Erythroblast (primary cell): Measurements from ENCODE around the gene GLS.

Source experiments
- DNase-seq, 2 experiments: peaks; one replicate each; lab custom pipeline; 2025; lab: John Stamatoyannopoulos, UW
- GATA1 ChIP-seq: IDR thresholded peaks from 2 replicates; pipeline ENCODE4 v1.6.1; 2011; ENCODE audit warnings: low read depth, mild to moderate bottlenecking, control low read depth, low read length, moderate library complexity
- POLR2A ChIP-seq: IDR thresholded peaks from 2 replicates; pipeline ENCODE4 v1.6.1; 2011; ENCODE audit warnings: mild to moderate bottlenecking, low read length

The GLS gene

GRCh38 chr2:191012845-191013681 lies 132.4 kb downstream of the GLS start:
- DNase-seq, result peak; percentile 51 to 55

DNA sequence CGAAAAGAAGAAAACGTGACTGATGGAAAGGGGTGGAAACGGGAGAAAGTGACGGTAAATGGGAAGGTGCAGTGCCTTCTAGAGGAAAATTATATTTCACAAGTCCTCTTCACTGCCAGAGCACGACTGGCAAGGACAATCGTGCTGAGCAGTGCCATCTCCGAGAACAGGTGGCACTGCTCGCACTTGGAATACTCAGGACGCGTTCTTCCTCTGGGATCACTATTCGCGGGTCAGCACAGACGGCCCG lies 133.0 kb downstream of the GLS start:
- DNase-seq, result no peak
- TF ChIP-seq GATA1 (no peak), POLR2A (no peak)

More at GRCh38 chr2:191012845-191013681, 132.4 kb downstream of the GLS start:
- TF ChIP-seq GATA1 (no peak), POLR2A (no peak)

DNA sequence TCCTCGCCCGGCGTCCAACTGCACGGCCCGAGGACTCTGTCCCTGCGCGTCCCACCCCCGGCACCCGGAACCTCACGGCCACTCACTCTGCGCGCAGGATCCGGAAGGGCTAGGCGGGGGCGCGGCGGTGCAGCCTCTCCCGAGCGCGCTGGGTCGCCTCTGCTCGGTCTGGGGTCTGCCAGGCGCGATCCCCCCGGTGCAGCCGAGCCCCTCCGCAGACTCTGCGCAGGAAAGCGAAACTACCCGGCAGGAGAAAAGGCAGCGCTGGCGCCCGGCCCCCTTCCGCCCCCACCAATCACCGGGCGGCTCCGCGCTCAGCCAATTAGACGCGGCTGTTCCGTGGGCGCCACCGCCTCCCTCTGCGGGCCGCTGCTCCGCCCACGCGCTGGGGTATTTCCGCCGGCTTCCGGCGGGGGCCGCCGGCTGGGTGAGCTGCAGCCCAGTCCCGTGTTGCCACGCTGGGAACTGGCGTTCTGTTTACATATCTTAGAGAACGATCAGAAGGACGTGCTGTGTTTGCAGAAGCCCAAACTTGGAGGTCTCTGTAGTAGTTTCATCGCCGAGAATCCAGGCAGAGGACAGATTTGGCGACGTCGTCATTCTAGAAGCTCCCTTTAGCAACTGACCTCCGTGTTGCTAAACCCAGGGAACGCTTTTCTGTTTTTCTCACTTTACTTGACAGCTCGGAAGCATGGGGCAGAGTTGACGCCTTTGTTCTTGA lies 133.5 kb downstream of the GLS start, which contains the start of gene STAT1:
Gene STAT1, minus strand, starts transcription at position 240 of the 721 bp plus-strand sequence. CDS start 4,168 bp downstream, outside the sequence.
- peak; percentile 94 to 97 for DNase-seq
- peak; percentile 15 for TF ChIP-seq GATA1
- peak; percentile 95 for TF ChIP-seq POLR2A

- DNase-seq, result no peak
Observed at GRCh38 chr2:191014653-191015020, 134.0 kb downstream of the GLS start.

More at GRCh38 chr2:191014653-191015020, 134.0 kb downstream of the GLS start:
- no peak for TF ChIP-seq GATA1
- TF ChIP-seq POLR2A, result no peak
